Measurements from ENCODE around the gene DUSP3. TPM values are rescaled to one million over a fixed set of nuclear protein-coding genes. Genes with fewer than 3 reads are reported as not detected.

The DUSP3 gene
- total RNA-seq (2014; rRNA removed; shearing (Covaris generic)), result 79.1 and 101 TPM in 2 replicates

DNA sequence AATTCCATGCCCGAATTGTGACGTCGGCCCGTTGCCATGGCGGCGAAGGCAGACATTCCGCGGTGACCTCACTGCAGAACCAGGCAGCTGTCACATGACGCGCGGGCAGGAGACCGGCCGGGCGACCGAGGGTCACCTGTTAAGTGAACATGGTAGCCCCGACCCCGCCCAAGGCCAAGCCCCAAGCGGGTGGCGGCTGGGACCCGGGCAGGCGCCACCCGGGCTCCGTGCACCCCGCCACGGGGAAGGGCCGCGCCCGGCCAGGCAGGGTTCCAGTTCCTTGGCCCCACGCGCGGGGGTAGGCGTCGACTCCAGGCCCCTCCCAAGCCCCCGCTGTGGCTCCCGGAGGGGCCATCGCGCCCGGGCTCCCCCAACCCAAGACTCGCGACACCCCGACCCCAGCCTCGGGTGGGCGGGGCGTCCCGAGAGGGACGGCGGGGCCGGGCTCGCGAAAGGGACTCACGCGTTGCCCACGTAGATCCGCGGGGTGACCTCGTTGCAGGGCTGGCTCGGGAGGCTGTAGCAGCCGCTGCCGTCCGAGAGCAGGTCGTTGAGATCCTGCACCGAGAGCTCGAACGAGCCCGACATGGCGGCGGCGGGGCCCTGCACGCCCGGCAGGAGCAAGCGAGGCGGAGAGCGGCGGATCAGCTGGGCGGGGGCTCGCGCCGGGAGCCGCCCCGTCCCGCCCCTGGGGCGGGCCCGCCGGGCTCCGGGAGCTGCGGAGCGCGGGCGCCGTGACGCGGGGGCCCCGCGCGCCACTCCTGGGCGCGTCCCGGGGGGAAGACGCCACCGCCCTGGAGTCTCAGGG is at the start of gene DUSP3:
DUSP3 (minus strand) TSS at position 641 of the 808 bp plus-strand sequence; CDS start at position 588, 53 bp downstream.
- DNase-seq (ENCODE audit: low spot score), result peak; percentile 92
- in situ Hi-C loops (cut with HindIII; ENCODE audit: low sequenced_read_pairs), result no loop called here

DNA sequence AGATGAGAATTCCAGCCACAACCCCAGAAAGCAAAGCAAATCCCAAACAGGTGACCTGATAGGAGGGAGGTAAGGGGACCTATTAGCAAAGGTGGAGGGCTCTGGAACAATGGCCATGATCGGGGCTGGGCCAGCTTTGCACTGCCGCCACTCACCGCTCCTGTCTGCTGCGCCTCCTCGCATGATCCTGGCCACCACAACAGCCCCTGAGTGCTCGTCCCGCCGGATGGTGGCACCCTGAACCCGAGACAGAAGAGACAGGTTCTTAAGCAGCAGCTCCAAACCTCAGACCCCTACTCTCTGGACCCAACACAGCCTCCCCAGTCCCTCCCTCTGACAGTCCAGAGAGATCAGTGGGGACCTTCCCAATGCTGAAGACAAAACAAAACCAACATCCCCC is 48.8 kb upstream of the DUSP3 start:
- DNase-seq (ENCODE audit: low spot score), result peak; percentile 44
- in situ Hi-C loops (cut with HindIII; ENCODE audit: low sequenced_read_pairs), result no loop called here

GRCh38 chr17:43826206-43826605 is 47.4 kb upstream of the DUSP3 start:
- in situ Hi-C loops (cut with HindIII; ENCODE audit: low sequenced_read_pairs), result no loop called here
- DNase-seq (ENCODE audit: low spot score), result no peak

- in situ Hi-C loops (cut with HindIII; ENCODE audit: low sequenced_read_pairs), result no loop called here
- no peak for DNase-seq (ENCODE audit: low spot score)
Observed at GRCh38 chr17:43825567-43825966, 46.8 kb upstream of the DUSP3 start.

DNA sequence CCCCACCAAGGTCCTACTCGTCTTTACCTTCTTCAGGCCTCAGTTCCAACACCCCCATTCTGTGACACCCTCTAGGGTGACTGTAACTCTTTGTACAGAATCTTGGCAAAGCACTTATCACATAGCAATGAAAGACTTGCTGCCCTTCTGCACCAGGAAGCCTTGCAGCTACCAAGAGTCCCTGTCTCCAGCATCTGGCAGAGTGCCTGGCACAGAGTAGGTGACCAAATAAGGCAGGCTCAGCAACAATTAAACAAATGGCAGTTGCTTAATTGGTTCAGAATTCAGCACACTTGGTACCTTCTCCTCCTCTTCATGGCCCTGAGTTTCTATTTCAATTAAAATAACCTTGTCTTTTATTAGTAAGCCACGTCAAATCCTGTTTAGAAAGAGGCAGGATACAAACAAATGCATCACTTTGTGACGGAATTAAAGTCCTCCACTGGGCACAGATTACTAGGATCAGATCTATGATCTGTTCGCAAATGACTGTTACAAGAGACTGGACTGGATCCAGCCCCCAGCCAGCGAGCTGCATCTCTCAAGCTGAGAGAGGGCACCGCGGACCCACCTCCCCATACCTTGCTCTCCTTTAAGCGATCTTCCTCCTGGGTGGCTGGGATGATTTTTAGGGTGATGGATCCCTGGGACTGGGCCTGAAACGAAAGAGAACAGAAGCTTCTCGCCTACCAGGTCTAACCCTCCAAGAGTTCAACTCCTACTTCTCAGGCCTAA is 44.7 kb upstream of the DUSP3 start:
- peak; percentile 73 for DNase-seq (ENCODE audit: low spot score)

DNA sequence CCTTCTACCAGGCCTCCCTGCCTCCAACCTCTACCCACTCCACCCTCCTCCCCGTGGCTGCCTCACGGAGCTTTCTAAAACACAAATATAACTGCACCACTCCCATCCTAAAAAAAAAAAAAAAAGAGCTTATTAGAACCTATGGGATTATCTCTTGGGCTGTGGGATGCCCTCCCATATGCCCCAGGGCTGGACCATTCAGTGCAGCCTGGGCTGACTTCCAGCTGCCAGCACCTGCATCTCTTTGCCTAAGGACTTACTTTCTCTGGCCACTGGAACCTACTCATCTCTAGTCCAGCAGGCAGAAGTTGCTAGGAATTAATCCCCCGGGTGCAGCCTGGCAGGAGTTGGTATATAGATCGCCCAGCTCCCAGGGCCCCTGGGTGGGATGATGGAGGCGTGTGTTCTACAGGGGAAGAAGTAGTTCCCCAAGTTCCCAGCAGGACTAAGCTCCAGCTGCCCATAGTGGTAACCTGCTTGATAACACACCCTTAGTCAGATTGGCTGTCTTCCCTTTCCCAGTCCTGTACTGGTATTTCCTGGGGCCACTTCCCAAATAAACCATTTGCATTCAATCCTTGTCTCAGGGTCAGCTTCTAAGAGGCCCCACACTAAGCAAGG is 43.9 kb upstream of the DUSP3 start:
- DNase-seq (ENCODE audit: low spot score), result no peak
- in situ Hi-C loops (cut with HindIII; ENCODE audit: low sequenced_read_pairs), result no loop called here

More for the DNA sequence above, 44.7 kb upstream of the DUSP3 start:
- in situ Hi-C loops (cut with HindIII; ENCODE audit: low sequenced_read_pairs), result no loop called here

DNA sequence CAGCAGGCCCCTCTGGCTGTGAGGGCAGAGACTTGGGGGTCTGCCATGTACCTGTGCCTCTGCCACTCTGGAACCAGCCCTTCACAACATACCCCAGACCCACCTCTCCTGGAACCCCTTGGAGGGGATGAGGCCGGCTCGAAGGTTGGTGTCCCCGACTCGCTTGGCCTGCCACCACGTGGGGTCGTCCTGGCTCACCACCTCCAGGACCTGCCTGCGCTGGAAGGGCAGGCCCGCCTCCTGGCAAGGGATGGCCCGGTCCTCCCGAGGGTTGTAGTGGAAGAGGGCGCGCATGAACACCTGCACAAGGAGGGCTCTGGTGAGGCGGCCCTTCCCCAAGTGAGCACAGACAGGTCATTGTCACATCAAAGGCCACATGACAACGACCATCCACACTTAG is 42.0 kb upstream of the DUSP3 start:
- in situ Hi-C loops (cut with HindIII; ENCODE audit: low sequenced_read_pairs), result no loop called here
- no peak for DNase-seq (ENCODE audit: low spot score)

DNA sequence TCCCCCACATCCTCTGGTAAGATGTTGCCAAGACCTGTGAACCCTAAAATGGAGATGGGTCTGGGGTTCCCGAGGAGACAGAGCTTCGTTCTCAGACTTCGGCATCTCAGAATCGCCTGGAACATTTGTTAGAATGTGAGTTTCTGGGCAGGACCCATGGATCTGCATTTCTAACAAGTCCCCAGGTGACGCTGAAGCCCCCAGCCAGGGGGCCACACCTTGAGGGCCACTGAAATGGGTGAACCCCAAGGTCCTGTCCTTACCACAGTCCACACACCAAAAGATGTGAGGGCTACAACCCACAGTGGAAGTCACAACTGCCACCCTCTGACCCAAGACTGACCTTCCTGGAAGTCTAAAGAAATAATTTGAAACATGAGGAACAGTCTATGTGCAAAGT is 40.2 kb upstream of the DUSP3 start:
- in situ Hi-C loops (cut with HindIII; ENCODE audit: low sequenced_read_pairs), result no loop called here
- DNase-seq (ENCODE audit: low spot score), result no peak

DNA sequence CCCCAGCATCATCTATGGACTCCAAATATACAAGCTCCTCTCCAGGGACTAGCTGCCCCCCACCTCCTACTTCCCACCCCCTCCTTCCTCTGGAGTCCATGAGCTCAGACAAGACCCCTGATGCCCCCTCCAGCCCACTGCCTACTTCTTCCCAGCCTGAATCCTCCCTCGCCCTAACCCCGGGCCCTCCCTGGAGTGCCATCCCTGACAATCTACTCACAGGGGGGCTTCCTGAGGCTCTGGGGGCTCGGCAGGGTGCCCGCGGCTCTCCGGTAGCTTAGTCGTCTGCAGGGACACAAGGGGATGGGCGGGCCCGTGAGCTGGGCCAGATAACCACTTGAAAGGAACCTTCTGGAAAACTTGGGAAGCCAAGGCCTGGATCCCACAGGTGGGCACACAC is 39.0 kb upstream of the DUSP3 start:
- in situ Hi-C loops (cut with HindIII; ENCODE audit: low sequenced_read_pairs), result no loop called here
- no peak for DNase-seq (ENCODE audit: low spot score)

- in situ Hi-C loops (cut with HindIII; ENCODE audit: low sequenced_read_pairs), result no loop called here
- peak; percentile 91 for DNase-seq (ENCODE audit: low spot score)
Observed at GRCh38 chr17:43816336-43817320, 37.9 kb upstream of the DUSP3 start.

GRCh38 chr17:43814714-43815113 is 35.9 kb upstream of the DUSP3 start:
- no peak for DNase-seq (ENCODE audit: low spot score)
- in situ Hi-C loops (cut with HindIII; ENCODE audit: low sequenced_read_pairs), result no loop called here

DNA sequence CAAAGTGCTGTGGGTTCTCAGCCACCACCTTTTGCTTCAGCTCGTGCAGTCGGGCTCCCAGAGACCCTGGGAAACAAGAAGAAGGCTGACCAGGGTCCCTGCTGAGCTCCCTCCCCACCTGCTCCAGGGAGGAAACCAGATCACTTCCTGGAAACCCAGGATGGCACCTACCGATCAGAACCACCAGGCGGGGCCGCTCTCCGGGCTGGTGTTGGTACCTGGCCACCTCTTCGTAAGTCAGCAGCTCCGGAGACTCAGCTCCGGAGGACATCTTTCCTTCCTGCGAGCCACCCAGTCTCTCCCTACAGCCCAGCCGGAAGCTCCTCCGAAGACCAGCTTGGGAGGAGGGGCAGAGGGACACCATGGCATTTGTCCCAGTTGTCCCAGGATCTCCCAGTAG is 35.2 kb upstream of the DUSP3 start:
- DNase-seq (ENCODE audit: low spot score), result no peak

DNA sequence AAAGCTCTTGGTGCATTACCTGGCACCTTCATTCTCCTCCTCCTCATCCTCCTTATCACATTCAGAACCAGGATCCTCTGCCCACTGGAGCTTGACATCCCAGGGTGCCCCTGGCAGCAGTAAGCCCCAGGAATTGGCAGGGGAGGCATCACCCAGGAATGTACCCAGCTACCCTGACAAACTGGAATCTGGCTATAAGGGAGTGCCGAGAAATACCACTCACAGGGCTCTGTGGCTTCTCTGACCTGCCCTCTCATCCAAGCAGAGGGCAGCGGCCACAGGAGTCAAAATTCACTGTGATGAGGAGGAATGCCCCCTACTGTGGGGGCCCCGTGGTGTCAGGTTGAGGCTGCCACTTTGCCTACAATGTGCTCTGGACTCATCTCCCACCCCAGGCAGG is 34.6 kb upstream of the DUSP3 start:
- in situ Hi-C loops (cut with HindIII; ENCODE audit: low sequenced_read_pairs), result no loop called here

More for the DNA sequence above, 35.2 kb upstream of the DUSP3 start:
- in situ Hi-C loops (cut with HindIII; ENCODE audit: low sequenced_read_pairs), result no loop called here

DNA sequence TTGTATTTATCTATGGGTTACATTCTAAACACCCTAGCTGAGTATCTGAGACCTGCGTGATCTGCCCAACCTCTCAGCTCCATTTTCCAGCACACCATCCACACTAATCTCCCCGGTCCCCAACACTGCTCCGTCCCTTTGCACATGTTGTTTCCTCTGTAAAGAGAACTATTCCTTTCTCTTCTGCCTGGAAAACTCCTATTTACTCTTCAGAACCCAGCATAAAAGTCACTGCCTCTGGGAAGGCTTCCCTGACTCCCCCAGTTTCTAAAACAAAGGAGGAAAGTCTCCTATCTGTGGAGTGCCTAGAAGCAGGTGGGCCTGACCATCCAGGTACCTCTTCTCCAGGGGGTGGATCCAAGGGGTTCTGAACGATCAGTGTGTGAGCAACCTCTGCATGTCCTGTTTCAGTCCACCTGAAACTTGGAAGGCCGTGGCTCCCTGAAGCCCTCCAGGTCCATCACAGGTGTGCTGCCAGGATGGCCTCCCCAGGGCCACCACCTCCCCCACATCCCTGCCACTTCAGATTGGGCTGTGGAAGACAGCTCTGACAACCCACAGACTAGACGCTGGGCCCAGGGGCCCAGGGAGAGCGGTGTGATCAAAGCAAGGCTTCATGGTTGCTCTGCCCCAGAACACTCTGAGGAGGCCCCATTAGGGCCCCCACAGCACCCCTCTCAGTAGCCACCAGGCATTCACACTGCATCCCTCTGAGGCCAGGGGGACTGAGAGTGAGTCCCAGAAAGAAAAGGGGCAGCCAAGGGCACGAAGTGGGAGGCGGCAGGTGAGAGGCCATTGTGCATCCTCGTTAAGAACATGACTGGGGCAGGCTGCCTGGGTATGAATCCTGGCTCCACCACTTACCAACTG is 33.9 kb upstream of the DUSP3 start:
- no peak for DNase-seq (ENCODE audit: low spot score)
- in situ Hi-C loops (cut with HindIII; ENCODE audit: low sequenced_read_pairs), result no loop called here

More for the DNA sequence above, 34.6 kb upstream of the DUSP3 start:
- no peak for DNase-seq (ENCODE audit: low spot score)

DNA sequence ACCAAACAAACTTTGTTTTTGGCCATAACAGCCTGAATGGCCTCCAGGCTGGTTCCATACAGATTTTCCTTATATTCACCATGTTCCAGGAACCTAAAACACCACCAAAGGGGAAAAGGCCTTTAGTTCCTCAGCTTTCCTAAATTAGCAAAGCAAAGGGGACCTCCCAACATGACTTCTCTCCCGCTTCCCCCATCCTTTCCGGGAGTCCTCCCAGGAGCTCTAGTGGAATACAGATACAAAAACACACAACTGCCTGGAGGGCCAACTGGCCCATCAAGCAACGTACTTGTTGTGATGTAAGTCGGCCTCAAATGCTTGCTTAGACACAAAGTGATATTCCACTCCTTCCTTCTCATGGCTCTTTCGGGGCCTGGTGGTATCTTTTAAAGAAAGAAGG is 32.0 kb upstream of the DUSP3 start:
- in situ Hi-C loops (cut with HindIII; ENCODE audit: low sequenced_read_pairs), result no loop called here
- DNase-seq (ENCODE audit: low spot score), result no peak

DNA sequence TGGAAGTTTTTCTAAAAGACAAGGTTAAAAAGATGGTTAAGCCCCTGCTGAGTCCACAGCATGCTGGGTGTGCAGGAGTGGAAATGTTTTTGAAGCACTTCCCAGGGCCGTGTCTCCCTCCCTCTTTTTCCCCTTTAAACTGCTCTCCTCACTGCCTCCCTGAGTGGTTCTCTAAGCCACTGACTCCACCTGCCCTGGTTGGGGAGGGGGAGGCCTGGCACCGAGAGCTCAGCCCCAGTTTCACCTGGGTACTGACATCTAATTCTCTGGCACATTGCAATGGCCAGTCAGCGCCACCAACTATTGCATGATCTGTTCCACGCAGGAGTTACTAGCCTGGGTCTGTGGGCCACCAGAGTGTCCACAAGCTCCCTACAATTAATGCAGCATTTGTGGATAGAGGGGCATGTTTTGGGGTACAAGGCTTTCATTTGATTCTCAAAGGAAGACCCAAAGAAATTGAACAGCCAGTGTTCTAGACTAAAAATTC is 31.5 kb upstream of the DUSP3 start:
- in situ Hi-C loops (cut with HindIII; ENCODE audit: low sequenced_read_pairs), result no loop called here
- DNase-seq (ENCODE audit: low spot score), result no peak

- no peak for DNase-seq (ENCODE audit: low spot score)
- in situ Hi-C loops (cut with HindIII; ENCODE audit: low sequenced_read_pairs), result no loop called here
Observed at GRCh38 chr17:43809121-43809520, 30.3 kb upstream of the DUSP3 start.

- in situ Hi-C loops (cut with HindIII; ENCODE audit: low sequenced_read_pairs), result no loop called here
- no peak for DNase-seq (ENCODE audit: low spot score)
Observed at GRCh38 chr17:43808076-43808475, 29.3 kb upstream of the DUSP3 start.

All from G401 (cell line).